Activated CD8-positive, alpha-beta memory T cell treated with anti-CD3 and anti-CD28 coated beads for 1 hour (primary cell): ENCODE data around the gene UBE2V1.
"Not testable (repeated sequence)": the region's sequence is repeated elsewhere in the genome, so short reads cannot be mapped to it uniquely, and the experiment has no call there.

ENCODE experiments used
- DNase-seq, 2 donors: peaks; one replicate each; pipeline ENCODE4 v3.0.0-alpha.2; 2020; ENCODE audit warnings: low read depth in 1 of 2; ENCODE audit errors: extremely low read depth in 1 of 2

UBE2V1 gene

DNA sequence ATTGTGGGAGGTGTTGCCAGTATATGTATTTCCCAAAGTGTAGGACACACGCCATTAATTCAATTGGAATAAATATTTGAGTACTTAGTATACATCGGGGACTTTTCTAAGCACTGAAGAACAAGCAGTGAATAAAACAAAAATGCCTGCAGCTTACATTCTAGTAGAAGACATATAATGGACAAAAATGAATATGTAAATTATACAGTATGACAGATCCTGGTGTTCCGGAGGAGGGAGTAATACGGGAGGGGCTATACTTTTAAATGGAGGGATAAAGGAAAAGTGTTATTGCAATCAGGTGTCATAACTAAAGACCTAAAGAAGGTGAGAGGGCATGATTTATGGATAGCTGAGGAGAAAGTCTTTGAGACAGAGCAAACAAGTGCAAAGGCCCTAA, 15.1 kb downstream of the UBE2V1 start:
- DNase-seq = no peak

DNA sequence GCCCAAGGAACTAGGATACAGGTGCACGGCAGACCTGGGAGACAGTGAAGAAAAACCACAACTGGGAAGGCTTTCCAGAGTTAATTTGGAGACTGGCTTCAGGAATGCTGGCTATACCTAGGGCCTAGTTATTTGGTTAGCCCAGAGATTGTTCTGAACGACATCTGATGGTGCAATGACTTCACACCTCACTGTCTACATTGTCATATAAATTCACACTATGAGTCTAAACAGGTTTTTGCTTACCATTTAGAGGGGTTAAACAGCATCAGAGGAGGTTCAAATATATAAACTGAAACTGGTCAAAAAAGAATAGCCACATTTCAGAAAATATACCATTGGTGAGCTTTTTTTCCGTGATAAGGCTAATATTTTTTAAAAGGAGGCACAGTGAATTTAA, 16.7 kb downstream of the UBE2V1 start:
- DNase-seq = no peak

GRCh38 chr20:50095476-50096078, 17.4 kb downstream of the UBE2V1 start:
- DNase-seq = no peak

- DNase-seq = no peak
These were observed 18.4 kb downstream of the UBE2V1 start for GRCh38 chr20:50094522-50094921.

DNA sequence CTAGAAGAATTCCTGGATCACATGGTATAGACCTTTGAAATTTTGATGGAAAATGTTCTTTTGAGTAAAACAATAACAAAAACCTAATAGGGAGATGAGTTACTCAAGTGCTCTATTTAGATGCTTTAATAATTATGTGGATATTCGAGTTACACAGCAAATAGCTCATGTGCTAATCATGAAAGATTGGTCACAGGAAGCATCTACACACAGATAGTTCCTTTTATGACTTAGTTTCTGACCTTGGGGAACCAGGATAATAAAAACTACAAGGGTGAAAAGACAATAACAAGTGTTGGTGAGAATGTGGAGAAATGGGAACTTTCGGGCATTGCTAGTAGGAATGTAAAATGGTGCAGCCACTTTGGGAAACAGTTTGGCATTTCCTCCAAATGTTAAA, 19.7 kb downstream of the UBE2V1 start:
- no peak for DNase-seq

DNA sequence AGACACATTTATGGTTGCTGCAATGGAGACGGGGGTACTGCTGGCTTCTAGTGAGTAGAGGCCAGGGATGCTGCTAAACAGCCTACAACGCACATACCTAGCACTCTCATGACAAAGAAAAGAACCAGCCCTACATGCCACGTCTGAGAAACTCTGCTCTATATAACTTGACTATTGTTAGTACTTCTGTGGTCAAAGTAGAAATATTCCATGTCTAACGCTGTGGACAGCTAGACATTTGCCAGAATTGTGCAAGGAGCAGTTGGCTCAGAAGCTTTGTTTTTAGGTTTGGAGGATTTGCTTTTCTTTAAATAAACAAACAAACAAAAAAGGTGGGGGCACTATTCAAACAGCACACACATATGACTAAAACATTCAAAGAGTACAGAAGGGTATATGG, 20.5 kb downstream of the UBE2V1 start:
- DNase-seq = no peak

DNA sequence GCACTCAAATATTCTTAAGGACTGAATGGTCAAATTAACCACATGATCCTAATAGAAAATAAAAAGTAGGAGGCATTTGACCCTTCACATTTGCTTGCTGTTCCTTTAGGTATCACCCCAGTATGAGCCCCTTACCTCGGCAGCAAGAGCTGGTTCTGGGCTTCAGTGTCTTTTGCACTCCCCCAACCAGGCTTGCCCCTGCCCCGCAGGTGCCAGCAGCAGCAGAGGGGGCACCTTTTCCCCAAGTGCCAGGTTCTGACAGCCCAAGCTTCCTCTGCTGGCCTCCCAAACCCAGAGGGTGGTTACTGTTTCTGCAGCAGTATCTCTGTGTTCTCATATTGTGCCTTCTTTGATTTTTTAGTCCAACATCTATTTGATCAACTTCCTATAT, 23.2 kb downstream of the UBE2V1 start:
- no peak for DNase-seq

DNA sequence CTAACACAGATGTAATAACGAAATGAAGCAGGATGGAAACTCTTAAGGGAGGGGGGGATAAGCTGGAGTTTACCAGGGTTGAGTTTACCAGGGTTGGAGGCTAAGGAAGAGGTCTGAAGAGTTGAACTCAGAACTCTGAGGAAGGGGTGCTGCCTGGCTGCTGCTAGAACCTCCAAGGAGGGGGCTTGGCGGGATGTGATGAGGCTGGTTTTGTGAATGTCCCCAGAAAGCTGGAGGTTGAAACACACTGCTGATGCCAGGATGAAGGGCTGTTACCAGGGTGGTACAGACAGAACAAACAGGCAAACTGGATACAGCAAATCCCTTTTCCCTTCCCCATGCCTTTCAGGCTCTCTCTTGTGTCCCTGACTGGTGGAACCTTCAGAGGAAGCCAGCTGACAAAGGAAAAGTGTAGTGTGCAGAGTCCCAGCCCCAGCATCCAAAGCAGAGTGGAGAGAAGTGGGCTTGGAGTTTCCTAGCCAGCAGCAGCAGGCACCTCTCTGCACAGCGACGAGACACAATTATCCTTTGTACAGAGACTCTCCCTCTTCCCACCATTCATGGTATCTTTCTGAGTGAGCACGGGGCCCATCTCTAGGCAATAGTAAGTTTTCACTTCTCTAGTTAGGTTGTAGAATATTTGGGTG, 23.7 kb downstream of the UBE2V1 start:
- no peak for DNase-seq

DNA sequence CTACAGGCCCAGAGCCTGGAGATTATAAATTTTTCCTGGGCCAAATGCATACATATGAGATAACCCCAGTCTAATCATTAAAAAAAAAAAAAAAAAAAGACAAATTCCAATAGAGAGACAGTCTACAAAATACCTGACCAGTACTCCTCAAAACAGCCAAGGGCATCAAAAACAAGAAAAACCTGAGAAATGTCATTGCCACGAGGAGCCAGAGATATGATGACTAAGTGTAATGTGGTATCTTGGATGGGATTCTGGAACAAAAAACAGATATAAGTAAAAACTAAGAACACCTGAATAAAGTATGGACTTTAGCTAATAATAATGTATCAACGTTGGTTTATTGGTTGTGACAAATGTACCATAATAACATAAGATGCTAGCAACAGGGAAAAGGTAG, 24.9 kb downstream of the UBE2V1 start:
- no peak for DNase-seq

- no peak for DNase-seq
These were observed 27.2 kb downstream of the UBE2V1 start for GRCh38 chr20:50085481-50086365.

DNA sequence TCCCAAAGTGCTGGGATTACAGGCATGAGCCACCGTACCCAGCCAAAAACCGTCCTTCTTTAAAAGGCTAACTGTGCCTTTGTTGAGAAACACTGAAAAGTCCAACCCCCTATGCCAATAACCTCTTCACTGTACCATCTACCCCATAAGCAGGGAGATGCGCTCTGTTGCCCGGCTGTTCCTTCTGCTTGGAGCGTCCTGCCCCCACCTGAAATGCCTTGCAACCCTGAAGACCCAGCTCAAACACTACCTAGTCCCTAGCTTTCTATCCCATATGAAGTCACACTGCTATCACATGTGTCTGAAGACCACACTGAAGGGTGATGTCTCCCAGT, 27.8 kb downstream of the UBE2V1 start:
- no peak for DNase-seq

DNA sequence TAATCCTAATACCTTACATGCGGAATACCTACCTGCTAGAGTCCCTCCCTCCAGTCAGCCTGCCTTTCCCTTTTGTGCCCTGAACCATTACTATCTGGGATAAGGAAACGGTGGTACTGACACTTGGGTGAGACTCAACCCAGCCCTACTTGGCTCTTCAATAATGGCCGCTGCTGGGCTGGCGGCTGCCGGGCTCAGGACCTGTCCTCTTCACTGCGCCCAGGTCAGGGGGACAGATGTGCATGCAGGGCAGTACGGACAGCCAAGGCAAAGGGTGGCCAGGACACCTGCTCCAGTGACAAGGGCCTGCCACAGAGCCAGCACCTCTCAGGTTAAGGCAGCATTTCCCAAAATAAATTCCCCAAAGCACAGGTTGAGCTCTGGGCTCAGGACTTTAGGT, 29.9 kb downstream of the UBE2V1 start:
- DNase-seq = no peak

GRCh38 chr20:50082056-50082455, 30.9 kb downstream of the UBE2V1 start:
- not testable (repeated sequence) for DNase-seq

- no peak for DNase-seq
These were observed 34.9 kb downstream of the UBE2V1 start for GRCh38 chr20:50077818-50078601.

DNA sequence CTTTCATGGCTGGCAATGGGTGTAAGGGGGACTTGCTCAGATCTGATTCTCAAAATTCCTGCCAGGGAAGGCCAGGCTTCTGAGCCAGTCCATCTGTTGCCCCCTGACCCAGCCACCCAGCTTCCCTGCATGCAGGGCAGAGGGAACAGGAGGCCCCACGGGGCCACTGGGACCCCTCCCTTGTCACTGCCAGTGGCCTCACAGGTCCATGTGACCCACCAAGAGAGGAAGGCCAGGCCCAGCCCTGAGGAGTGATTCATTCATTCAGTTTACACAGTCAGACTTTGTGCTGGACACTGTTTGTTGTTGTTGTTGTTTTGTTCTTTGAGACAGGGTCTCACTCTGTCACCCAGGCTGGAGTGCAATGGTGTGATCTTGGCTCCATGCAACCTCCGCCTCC, 39.5 kb downstream of the UBE2V1 start:
- no peak for DNase-seq

DNA sequence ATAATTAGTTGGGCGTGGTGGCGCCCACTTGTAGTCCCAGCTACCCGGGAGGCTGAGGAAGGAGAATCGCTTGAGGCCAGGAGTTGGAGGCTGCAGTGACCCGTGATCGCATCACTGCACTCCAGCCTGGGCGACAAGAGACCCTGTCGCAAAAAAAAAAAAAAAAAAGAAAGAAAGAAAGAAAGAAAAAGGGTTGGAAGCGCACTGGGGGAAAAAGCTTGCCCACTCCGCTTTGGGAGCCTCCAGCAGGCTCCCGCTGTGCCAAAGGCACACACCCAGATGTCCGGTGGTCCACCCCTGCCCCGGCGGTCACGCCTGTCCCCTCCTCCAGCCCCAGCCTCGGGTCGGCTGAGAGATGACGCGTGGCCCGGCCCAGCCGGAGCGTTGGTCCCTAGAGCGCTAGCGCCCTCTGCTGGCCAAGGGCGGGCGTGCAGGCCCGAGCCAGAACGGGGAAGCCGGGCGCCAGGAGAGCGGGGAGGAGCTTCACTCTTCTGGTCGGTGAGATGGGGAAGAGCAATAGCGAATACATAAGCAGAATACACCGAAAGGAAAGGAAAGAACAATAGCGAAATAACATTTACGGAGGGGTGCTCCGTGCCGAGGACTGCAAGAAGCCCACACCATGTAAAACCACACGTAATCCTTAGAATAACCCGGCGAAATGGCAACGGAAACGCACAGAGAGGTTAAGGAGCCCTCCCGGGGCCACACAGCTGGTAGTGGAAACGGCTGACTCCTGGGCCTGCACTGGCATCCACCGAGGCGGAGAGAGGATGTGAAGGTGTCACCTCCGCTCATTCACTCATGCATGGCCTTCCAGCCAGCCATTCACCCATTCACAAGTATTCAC, 41.7 kb downstream of the UBE2V1 start:
- peak; percentile 69 to 92 for DNase-seq

GRCh38 chr20:50070361-50070760, 42.6 kb downstream of the UBE2V1 start:
- no peak for DNase-seq

- no peak for DNase-seq
These were observed 44.8 kb downstream of the UBE2V1 start for GRCh38 chr20:50068041-50068651.

DNA sequence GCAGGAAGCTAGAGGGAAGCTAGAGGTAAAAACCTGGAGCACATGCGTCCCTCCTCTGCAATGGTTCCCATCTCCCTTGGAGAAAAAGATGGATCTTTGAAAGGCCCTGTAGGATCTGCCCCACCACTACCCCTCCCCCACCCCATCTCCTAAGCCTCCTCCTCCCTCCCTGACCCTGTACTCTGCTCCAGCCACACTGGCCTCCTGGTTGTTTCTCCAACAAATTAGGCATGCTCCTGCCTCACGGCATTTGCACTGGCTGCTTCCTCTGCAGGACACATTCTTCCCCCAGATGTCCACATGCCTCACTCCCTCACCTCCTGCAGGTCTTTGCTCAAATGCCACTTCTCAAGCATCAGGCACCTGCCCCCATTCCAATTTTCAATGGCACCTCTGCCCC, 45.5 kb downstream of the UBE2V1 start:
- no peak for DNase-seq

- DNase-seq = no peak
These were observed 45.9 kb downstream of the UBE2V1 start for GRCh38 chr20:50067018-50067417.
